Measurements from ENCODE around the gene MAT2B. TPM values are rescaled to one million over a fixed set of nuclear protein-coding genes. Genes with fewer than 3 reads are reported as not detected.
A peak's percentile ranks its signal among the peaks of the same experiment; 100 is the strongest.

Gene MAT2B
- total RNA-seq, 2 experiments from 2014 or later: 33.0 to 34.7 TPM

DNA sequence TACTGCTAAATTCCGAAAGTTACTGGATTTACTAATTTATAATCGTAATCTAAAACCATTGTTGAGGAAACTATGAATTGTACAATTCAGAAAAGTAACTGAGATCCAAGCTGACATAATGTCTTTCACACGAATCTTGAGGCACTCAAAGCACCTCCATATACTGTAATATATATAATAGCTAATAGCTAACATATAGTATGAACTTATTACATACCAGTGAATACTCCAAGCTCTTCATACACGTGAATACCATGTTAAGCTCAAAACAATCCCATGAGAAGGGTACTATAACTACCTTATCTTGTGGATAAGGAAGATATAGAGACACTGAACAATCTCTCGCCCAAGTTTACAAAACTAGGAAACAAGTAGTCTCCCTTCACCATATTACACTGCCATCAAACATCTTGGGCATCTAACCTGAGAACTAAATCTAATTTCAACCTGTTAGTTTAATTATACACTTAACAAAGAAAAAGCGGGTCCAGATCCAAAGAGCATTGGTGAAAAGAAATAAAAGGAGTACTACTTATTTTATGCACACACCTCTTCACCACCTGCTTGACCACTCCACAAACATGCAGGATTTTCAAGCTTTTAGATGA, 46.5 kb upstream of the MAT2B start:
- no peak for TF ChIP-seq CTCF (IDR thresholded peaks at IDR 0.05)
- H3K9me3 ChIP-seq (ENCODE audit: control insufficient read depth in 1 of 2, insufficient read depth in 1 of 2, low read length in 2 of 2): no peaks in the 10 kb centered on the region
- ChIA-PET CTCF (interaction anchor here (0.5 to 2.9 kb wide), 12 partner anchors 10 to 51 kb away, joined by 3 to 17 read pairs (median 6); partner anchors contain the start of genes CCNG1 and MAT2B), POLR2A (interaction anchor here (1.5 to 6.1 kb wide), 7 partner anchors 10 to 50 kb away, joined by 5 to 343 read pairs (median 16); partner anchors contain the start of genes CCNG1 and MAT2B)
- no peaks in the 10 kb centered on the region for H3K27me3 ChIP-seq (ENCODE audit: control insufficient read depth in 1 of 2, insufficient read depth in 2 of 2, low read length in 2 of 2)
- H3K36me3 Mint-ChIP-seq (ENCODE audit: low read depth): peaks cover 49% of the 10 kb centered on the region
- no peaks in the 10 kb centered on the region for H3K27me3 Mint-ChIP-seq
- H3K4me3 ChIP-seq (ENCODE audit: low read length): peak overlapping the region; percentile 74
- ATAC-seq (ENCODE audit: poor library complexity) (no peak), DNase-seq (peak in 1 of 14 experiments; percentile 15)
- H3K27ac ChIP-seq (ENCODE audit: low read depth in 1 of 2, low read length in 2 of 2): peak overlapping the region in 1 of 2 donors; percentile 97
- no peaks in the 10 kb centered on the region for H3K9me3 Mint-ChIP-seq
- H3K36me3 ChIP-seq (ENCODE audit: insufficient read depth, low read length): peaks cover 16% of the 10 kb centered on the region
- peaks cover 23% of the 10 kb centered on the region for H3K4me1 ChIP-seq (ENCODE audit: insufficient read depth, low read length)
- intact Hi-C loops (cut with DNase I, micrococcal nuclease): loop anchor here in 1 of 2 experiments (2.0 kb wide), 1 partner anchor 16 kb away; no protein-coding TSS in a partner anchor
- H3K27ac Mint-ChIP-seq: peak overlapping the region; percentile 99
- H3K4me1 Mint-ChIP-seq (ENCODE audit: low read depth): peaks cover 61% of the 10 kb centered on the region
- H3K4me3 Mint-ChIP-seq: peak overlapping the region; percentile 95

GRCh38 chr5:163459462-163459818, 46.0 kb upstream of the MAT2B start:
- peaks cover 61% of the 10 kb centered on the region for H3K4me1 Mint-ChIP-seq (ENCODE audit: low read depth)
- TF ChIP-seq CTCF (IDR thresholded peaks at IDR 0.05): no peak
- intact Hi-C loops (cut with DNase I, micrococcal nuclease): loop anchor here in 1 of 2 experiments (2.0 kb wide), 1 partner anchor 17 kb away; no protein-coding TSS in a partner anchor

DNA sequence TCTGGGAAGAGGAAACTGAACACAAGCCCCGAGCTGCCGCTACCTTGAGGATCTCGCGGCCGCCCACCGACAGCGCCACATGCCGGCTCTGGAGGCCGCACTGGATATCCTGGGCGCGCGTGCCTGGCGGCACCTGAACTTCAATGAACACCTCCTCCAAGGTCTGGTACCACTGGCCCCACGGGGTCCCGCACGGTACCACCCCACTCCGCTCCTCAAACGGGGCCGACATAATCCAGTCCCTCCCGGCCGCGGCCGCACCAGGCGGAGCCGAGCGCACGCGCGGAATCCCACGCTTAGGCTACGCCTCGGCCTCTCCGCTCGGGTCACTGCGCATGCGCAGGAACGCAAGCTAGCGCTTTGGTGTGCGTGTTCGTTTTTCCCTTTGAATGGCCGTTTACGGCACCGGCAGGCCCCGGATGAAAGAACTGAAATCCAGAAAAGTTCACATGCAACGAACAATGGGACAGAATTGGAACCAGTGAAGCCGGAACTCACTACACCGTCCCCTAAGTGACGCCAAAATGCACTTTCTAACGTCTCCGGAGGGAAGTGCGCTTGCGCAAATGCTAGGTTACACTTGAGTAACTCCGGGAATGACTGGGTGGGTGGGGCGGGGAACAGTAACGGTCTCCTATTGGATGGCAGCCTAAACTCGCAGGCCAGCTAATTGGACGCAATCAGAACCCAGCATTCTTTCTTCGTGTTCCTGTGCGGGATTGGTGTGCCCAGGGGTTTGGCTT, 45.4 kb upstream of the MAT2B start, which contains the start of gene NUDCD2:
NUDCD2 (minus strand) TSS at position 284 of the 743 bp plus-strand sequence; CDS start at position 232, 52 bp downstream.
- Histone ChIP-seq H3K27me3 (ENCODE audit: control insufficient read depth in 1 of 2, insufficient read depth in 2 of 2, low read length in 2 of 2) (no peaks in the 10 kb centered on the region), H3K27ac (ENCODE audit: low read depth in 1 of 2, low read length in 2 of 2) (peak within 1 kb of the TSS; percentile 93 to 97), H3K4me3 (ENCODE audit: low read length) (peak within 1 kb of the TSS; percentile 74), H3K4me1 (ENCODE audit: insufficient read depth, low read length) (peaks cover 23% of the 10 kb centered on the region), H3K9me3 (ENCODE audit: control insufficient read depth in 1 of 2, insufficient read depth in 1 of 2, low read length in 2 of 2) (no peaks in the 10 kb centered on the region), H3K36me3 (ENCODE audit: insufficient read depth, low read length) (peaks cover 9% of the 10 kb centered on the region)
- peaks cover 58% of the 10 kb centered on the region for H3K4me1 Mint-ChIP-seq (ENCODE audit: low read depth)
- ChIA-PET POLR2A (interaction anchor here (0.7 to 6.1 kb wide), 12 partner anchors 10 to 61 kb away, joined by 3 to 343 read pairs (median 12); partner anchors contain the start of genes CCNG1 and MAT2B), CTCF (interaction anchor here (0.5 to 2.9 kb wide), 11 partner anchors 11 to 52 kb away, joined by 3 to 17 read pairs (median 6); partner anchors contain the start of genes CCNG1 and MAT2B)
- peak within 1 kb of the TSS; percentile 95 for H3K4me3 Mint-ChIP-seq
- H3K9me3 Mint-ChIP-seq: no peaks in the 10 kb centered on the region
- H3K27ac Mint-ChIP-seq: peak within 1 kb of the TSS; percentile 99
- H3K27me3 Mint-ChIP-seq: no peaks in the 10 kb centered on the region
- TF ChIP-seq CTCF (IDR thresholded peaks at IDR 0.05): peak; percentile 35
- ATAC-seq (ENCODE audit: poor library complexity) (peak; percentile 82), DNase-seq (peak; percentile 88 to 98 (median 94))
- intact Hi-C loops (cut with DNase I, micrococcal nuclease): loop anchor here (1.0 to 2.0 kb wide), 4 partner anchors 17 to 45 kb away; partner anchors contain the start of genes MAT2B (in 2 of the 2) and CCNG1 (in 1 of the 2)
- peaks cover 42% of the 10 kb centered on the region for H3K36me3 Mint-ChIP-seq (ENCODE audit: low read depth)

More at GRCh38 chr5:163459462-163459818, 46.0 kb upstream of the MAT2B start:
- peak overlapping the region; percentile 74 for H3K4me3 ChIP-seq (ENCODE audit: low read length)
- Mint-ChIP-seq H3K36me3 (ENCODE audit: low read depth) (peaks cover 48% of the 10 kb centered on the region), H3K9me3 (no peaks in the 10 kb centered on the region), H3K27ac (peak overlapping the region; percentile 99), H3K27me3 (no peaks in the 10 kb centered on the region), H3K4me3 (peak overlapping the region; percentile 95)
- ChIA-PET CTCF (interaction anchor here (0.5 to 2.9 kb wide), 10 partner anchors 11 to 51 kb away, joined by 3 to 17 read pairs (median 6); partner anchors contain the start of genes CCNG1 and MAT2B), POLR2A (interaction anchor here (1.0 to 6.1 kb wide), 10 partner anchors 10 to 51 kb away, joined by 3 to 343 read pairs (median 16); partner anchors contain the start of genes CCNG1 and MAT2B)
- peaks cover 23% of the 10 kb centered on the region for H3K4me1 ChIP-seq (ENCODE audit: insufficient read depth, low read length)
- no peak for DNase-seq
- H3K27ac ChIP-seq (ENCODE audit: low read depth in 1 of 2, low read length in 2 of 2): peak overlapping the region; percentile 93 to 97
- ATAC-seq (ENCODE audit: poor library complexity): no peak
- no peaks in the 10 kb centered on the region for H3K9me3 ChIP-seq (ENCODE audit: control insufficient read depth in 1 of 2, insufficient read depth in 1 of 2, low read length in 2 of 2)
- H3K36me3 ChIP-seq (ENCODE audit: insufficient read depth, low read length): peaks cover 15% of the 10 kb centered on the region
- H3K27me3 ChIP-seq (ENCODE audit: control insufficient read depth in 1 of 2, insufficient read depth in 2 of 2, low read length in 2 of 2): no peaks in the 10 kb centered on the region
